ENCODE measurements around the gene CCDC7.

CCDC7 gene

DNA sequence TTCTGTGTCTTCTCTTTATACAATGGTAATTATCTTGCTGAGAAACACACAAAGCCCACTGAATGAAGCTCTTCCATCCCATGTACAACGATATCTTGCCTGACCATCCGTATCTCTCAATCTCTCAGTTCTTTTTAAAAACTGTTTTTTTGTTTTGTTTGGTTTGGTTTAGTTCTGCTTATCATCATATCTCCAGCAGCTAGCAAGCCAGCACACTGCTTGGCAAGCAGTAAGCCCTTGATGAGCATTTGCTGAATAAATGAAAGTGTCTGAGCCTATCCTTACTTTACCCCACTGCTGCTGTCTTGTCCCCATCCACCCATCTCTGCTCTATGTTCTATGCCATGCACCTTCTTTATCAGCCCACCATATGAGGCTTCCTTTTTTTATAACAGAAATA, 477.9 kb downstream of the CCDC7 start:
- TF ChIP-seq, protein P1, sequence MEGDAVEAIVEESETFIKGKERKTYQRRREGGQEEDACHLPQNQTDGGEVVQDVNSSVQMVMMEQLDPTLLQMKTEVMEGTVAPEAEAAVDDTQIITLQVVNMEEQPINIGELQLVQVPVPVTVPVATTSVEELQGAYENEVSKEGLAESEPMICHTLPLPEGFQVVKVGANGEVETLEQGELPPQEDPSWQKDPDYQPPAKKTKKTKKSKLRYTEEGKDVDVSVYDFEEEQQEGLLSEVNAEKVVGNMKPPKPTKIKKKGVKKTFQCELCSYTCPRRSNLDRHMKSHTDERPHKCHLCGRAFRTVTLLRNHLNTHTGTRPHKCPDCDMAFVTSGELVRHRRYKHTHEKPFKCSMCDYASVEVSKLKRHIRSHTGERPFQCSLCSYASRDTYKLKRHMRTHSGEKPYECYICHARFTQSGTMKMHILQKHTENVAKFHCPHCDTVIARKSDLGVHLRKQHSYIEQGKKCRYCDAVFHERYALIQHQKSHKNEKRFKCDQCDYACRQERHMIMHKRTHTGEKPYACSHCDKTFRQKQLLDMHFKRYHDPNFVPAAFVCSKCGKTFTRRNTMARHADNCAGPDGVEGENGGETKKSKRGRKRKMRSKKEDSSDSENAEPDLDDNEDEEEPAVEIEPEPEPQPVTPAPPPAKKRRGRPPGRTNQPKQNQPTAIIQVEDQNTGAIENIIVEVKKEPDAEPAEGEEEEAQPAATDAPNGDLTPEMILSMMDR (IDR thresholded peaks at IDR 0.05; ENCODE audit: low read depth, low read length), result no peak
- no peak overlapping the region for H3K4me3 ChIP-seq (ENCODE audit: low read depth, low read length)
